Measurements from ENCODE around the gene CHRNA3.
"Not testable (repeated sequence)": the region's sequence is repeated elsewhere in the genome, so short reads cannot be mapped to it uniquely, and the experiment has no call there.

CHRNA3 gene

GRCh38 chr15:78565951-78566774, 54.6 kb downstream of the CHRNA3 start:
- H3K9ac ChIP-seq (ENCODE audit: insufficient read length), result peak overlapping the region; percentile 71
- no peak for DNase-seq (ENCODE audit: low read depth, low spot score)
- H3K27ac ChIP-seq, result no peak overlapping the region
- H3K36me3 ChIP-seq (ENCODE audit: insufficient read depth, low read length), result no peaks in the 10 kb centered on the region
- peak overlapping the region; percentile 89 for H3K4me3 ChIP-seq
- no peaks in the 10 kb centered on the region for H3K9me3 ChIP-seq (ENCODE audit: low read depth, low read length)
- TF ChIP-seq EZH2 (IDR thresholded peaks at IDR 0.05) (no peak), POLR2AphosphoS5 (IDR thresholded peaks at IDR 0.05; ENCODE audit: borderline replicate concordance, low read depth, low read length) (no peak), FOXP2 (optimal IDR thresholded peaks at IDR 0.05; ENCODE audit: control extremely low read depth, extremely low read length, insufficient read depth) (no peak)

GRCh38 chr15:78565097-78565950, 55.5 kb downstream of the CHRNA3 start, which contains the start of gene CHRNA5:
Gene CHRNA5, plus strand, starts transcription at chr15:78565520. Its CDS starts 200 bp downstream, at chr15:78565720.
- no peak within 1 kb of the TSS for H3K27ac ChIP-seq
- peak; percentile 26 for DNase-seq (ENCODE audit: low read depth, low spot score)
- H3K9ac ChIP-seq (ENCODE audit: insufficient read length), result peak within 1 kb of the TSS; percentile 71

GRCh38 chr15:78564743-78565096, 56.1 kb downstream of the CHRNA3 start:
- no peak overlapping the region for H3K27ac ChIP-seq
- DNase-seq (ENCODE audit: low read depth, low spot score), result no peak
- no peak for TF ChIP-seq FOXP2 (optimal IDR thresholded peaks at IDR 0.05; ENCODE audit: control extremely low read depth, extremely low read length, insufficient read depth)
- TF ChIP-seq POLR2AphosphoS5 (IDR thresholded peaks at IDR 0.05; ENCODE audit: borderline replicate concordance, low read depth, low read length), result no peak
- TF ChIP-seq EZH2 (IDR thresholded peaks at IDR 0.05), result no peak
- H3K9me3 ChIP-seq (ENCODE audit: low read depth, low read length), result no peaks in the 10 kb centered on the region
- no peaks in the 10 kb centered on the region for H3K36me3 ChIP-seq (ENCODE audit: insufficient read depth, low read length)
- no peak overlapping the region for H3K9ac ChIP-seq (ENCODE audit: insufficient read length)
- H3K4me3 ChIP-seq, result peak overlapping the region; percentile 89

More at GRCh38 chr15:78565097-78565950, 55.5 kb downstream of the CHRNA3 start, which contains the start of gene CHRNA5:
- TF ChIP-seq POLR2AphosphoS5 (IDR thresholded peaks at IDR 0.05; ENCODE audit: borderline replicate concordance, low read depth, low read length), result peak; percentile 94
- TF ChIP-seq EZH2 (IDR thresholded peaks at IDR 0.05), result no peak
- no peak for TF ChIP-seq FOXP2 (optimal IDR thresholded peaks at IDR 0.05; ENCODE audit: control extremely low read depth, extremely low read length, insufficient read depth)
- Histone ChIP-seq H3K9me3 (ENCODE audit: low read depth, low read length) (no peaks in the 10 kb centered on the region), H3K36me3 (ENCODE audit: insufficient read depth, low read length) (no peaks in the 10 kb centered on the region), H3K4me3 (peak within 1 kb of the TSS; percentile 89)

DNA sequence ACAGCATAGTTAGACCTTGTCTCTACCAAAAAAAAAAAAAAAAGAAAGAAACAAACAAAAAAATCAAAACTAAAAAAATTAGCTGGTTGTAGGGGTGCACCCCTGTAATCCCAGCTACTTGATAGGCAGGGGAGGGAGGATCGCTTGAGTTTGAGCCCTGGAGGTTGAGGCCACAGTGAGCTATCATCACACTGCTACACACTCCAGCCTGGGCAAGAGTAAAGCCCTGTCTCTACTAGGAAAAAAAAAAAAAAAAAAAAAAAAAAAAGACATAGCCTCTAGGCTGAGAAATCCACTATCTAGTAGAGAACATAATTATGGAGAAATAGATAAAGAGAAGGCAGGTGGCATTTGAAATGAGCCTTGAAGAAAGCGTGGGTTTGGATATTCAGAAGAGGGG, 57.7 kb downstream of the CHRNA3 start:
- no peak overlapping the region for H3K9ac ChIP-seq (ENCODE audit: insufficient read length)
- H3K4me3 ChIP-seq, result no peak overlapping the region
- H3K36me3 ChIP-seq (ENCODE audit: insufficient read depth, low read length), result no peaks in the 10 kb centered on the region
- H3K27ac ChIP-seq, result no peak overlapping the region
- no peak for TF ChIP-seq EZH2 (IDR thresholded peaks at IDR 0.05)
- no peak for TF ChIP-seq POLR2AphosphoS5 (IDR thresholded peaks at IDR 0.05; ENCODE audit: borderline replicate concordance, low read depth, low read length)
- TF ChIP-seq FOXP2 (optimal IDR thresholded peaks at IDR 0.05; ENCODE audit: control extremely low read depth, extremely low read length, insufficient read depth), result no peak
- H3K9me3 ChIP-seq (ENCODE audit: low read depth, low read length), result no peaks in the 10 kb centered on the region
- no peak for DNase-seq (ENCODE audit: low read depth, low spot score)

DNA sequence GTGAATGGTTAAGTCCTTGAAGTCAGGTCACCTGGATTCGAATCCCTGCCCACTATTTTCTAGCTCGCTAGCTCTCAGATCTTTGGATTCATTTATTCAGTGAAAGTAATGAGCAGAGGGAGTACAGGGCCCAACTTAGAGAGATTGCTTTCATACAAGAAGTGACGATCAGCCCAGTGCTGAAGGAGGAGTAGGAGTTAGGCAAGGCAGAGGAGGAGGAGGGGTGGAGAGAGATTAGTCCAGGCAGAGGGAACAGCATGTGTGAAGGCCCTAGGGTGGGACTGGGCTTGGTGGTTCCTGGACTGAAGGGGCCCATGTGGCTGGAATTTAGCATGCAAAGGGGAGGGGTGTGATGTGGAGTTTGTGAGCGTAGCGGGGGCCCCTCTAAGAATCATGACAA, 59.3 kb downstream of the CHRNA3 start:
- Histone ChIP-seq H3K4me3 (no peak overlapping the region), H3K9me3 (ENCODE audit: low read depth, low read length) (no peaks in the 10 kb centered on the region), H3K9ac (ENCODE audit: insufficient read length) (no peak overlapping the region), H3K27ac (no peak overlapping the region), H3K36me3 (ENCODE audit: insufficient read depth, low read length) (no peaks in the 10 kb centered on the region)
- TF ChIP-seq POLR2AphosphoS5 (IDR thresholded peaks at IDR 0.05; ENCODE audit: borderline replicate concordance, low read depth, low read length) (no peak), EZH2 (IDR thresholded peaks at IDR 0.05) (no peak), FOXP2 (optimal IDR thresholded peaks at IDR 0.05; ENCODE audit: control extremely low read depth, extremely low read length, insufficient read depth) (no peak)
- no peak for DNase-seq (ENCODE audit: low read depth, low spot score)

DNA sequence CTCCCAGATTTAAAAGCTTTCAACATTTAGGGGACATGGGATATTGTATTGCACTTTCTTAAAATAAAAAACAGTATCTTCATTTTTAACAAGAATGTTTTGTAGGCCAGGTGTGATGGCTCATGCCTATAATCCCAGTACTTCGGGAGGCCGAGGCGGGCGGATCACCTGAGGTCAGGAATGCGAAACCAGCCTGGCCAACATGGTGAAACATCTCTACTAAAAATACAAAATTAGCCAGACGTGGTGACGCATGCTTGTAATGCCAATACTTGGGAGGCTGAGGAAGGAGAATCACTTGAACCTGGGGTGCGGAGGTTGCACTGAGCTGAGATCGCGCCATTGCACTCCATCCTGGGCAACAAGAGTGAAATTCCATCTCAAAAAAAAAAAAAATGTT, 60.6 kb downstream of the CHRNA3 start:
- not testable (repeated sequence) for H3K9ac ChIP-seq (ENCODE audit: insufficient read length); H3K36me3 ChIP-seq (ENCODE audit: insufficient read depth, low read length); H3K9me3 ChIP-seq (ENCODE audit: low read depth, low read length); DNase-seq (ENCODE audit: low read depth, low spot score); H3K4me3 ChIP-seq; H3K27ac ChIP-seq

DNA sequence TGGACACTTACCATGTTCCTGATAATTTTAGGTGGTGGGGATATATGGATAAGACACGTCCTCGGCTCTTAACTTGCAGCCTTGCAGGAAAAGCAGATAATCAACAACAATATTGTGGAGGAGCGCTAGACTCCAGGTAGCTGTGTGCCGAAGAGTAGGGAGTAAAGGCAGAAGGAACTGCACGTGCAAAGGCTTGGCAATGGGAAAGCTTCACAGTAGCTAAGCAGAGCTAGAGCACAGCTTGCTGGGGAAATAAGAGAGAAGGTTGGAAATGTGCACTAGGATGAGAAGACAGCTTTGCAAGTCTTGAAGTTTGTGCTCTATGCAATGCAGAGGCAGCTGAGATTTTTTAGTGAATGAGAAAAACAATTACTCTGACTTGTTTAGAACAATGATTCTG, 68.2 kb downstream of the CHRNA3 start:
- H3K4me3 ChIP-seq, result no peak overlapping the region
- no peaks in the 10 kb centered on the region for H3K9me3 ChIP-seq (ENCODE audit: low read depth, low read length)
- H3K9ac ChIP-seq (ENCODE audit: insufficient read length), result no peak overlapping the region
- peaks cover 32% of the 10 kb centered on the region for H3K36me3 ChIP-seq (ENCODE audit: insufficient read depth, low read length)
- no peak overlapping the region for H3K27ac ChIP-seq
- TF ChIP-seq EZH2 (IDR thresholded peaks at IDR 0.05) (no peak), POLR2AphosphoS5 (IDR thresholded peaks at IDR 0.05; ENCODE audit: borderline replicate concordance, low read depth, low read length) (no peak), FOXP2 (optimal IDR thresholded peaks at IDR 0.05; ENCODE audit: control extremely low read depth, extremely low read length, insufficient read depth) (no peak)
- no peak for DNase-seq (ENCODE audit: low read depth, low spot score)

- Histone ChIP-seq H3K27ac (no peak overlapping the region), H3K9me3 (ENCODE audit: low read depth, low read length) (no peaks in the 10 kb centered on the region), H3K36me3 (ENCODE audit: insufficient read depth, low read length) (peaks cover 39% of the 10 kb centered on the region), H3K9ac (ENCODE audit: insufficient read length) (no peak overlapping the region), H3K4me3 (no peak overlapping the region)
- no peak for TF ChIP-seq FOXP2 (optimal IDR thresholded peaks at IDR 0.05; ENCODE audit: control extremely low read depth, extremely low read length, insufficient read depth)
- no peak for TF ChIP-seq POLR2AphosphoS5 (IDR thresholded peaks at IDR 0.05; ENCODE audit: borderline replicate concordance, low read depth, low read length)
- no peak for TF ChIP-seq EZH2 (IDR thresholded peaks at IDR 0.05)
- DNase-seq (ENCODE audit: low read depth, low spot score), result no peak
These were observed 68.9 kb downstream of the CHRNA3 start for GRCh38 chr15:78551902-78552301.

Measured in SK-N-MC (cell line).